ENCODE results near the gene C1QTNF9.
"Not testable (repeated sequence)": the region's sequence is repeated elsewhere in the genome, so short reads cannot be mapped to it uniquely, and the experiment has no call there.

The C1QTNF9 gene

GRCh38 chr13:24323036-24323738 lies 13.8 kb downstream of the C1QTNF9 start:
- DNase-seq (ENCODE audit: low read depth): no peak

DNA sequence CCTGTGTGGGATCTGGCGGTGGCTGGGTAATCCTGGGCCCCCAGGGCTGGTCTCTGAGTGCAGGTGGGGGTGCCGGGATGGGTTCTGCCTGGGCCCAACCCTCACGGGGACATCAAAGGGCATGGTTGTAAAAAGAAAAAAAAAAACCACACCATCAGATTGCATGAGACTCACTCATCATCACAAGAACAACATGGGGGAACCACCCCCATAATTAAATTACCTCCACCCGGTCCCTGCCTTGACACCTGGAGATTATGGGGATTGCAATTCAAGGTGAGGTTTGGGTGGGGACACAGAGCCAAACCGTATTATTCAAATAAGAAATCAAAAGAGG lies 14.3 kb downstream of the C1QTNF9 start:
- no peak for DNase-seq (ENCODE audit: low read depth)

GRCh38 chr13:24327598-24327997 lies 18.2 kb downstream of the C1QTNF9 start:
- not testable (repeated sequence) for DNase-seq (ENCODE audit: low read depth)

DNA sequence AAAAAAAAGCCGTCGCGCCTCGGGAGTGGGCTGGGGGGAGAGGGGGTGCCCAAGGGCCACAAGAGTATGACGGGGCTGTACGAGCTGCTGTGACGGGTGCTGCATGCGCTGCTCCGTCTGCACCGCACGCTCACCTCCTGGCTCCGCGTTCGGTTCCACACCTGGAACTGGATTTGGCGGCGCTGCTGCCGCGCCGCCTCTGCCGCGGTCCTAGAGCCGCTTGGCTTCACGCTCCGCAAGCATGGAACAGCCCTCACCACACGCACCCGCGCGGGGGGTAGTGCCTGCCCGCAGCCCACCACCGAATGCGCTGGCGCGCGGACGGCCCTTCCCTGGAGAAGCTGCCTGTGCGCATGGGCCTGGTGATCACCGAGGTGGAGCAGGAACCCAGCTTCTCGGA lies 18.8 kb downstream of the C1QTNF9 start:
- DNase-seq (ENCODE audit: low read depth): no peak

GRCh38 chr13:24338721-24339120 lies 29.3 kb downstream of the C1QTNF9 start:
- no peak for DNase-seq (ENCODE audit: low read depth)

DNA sequence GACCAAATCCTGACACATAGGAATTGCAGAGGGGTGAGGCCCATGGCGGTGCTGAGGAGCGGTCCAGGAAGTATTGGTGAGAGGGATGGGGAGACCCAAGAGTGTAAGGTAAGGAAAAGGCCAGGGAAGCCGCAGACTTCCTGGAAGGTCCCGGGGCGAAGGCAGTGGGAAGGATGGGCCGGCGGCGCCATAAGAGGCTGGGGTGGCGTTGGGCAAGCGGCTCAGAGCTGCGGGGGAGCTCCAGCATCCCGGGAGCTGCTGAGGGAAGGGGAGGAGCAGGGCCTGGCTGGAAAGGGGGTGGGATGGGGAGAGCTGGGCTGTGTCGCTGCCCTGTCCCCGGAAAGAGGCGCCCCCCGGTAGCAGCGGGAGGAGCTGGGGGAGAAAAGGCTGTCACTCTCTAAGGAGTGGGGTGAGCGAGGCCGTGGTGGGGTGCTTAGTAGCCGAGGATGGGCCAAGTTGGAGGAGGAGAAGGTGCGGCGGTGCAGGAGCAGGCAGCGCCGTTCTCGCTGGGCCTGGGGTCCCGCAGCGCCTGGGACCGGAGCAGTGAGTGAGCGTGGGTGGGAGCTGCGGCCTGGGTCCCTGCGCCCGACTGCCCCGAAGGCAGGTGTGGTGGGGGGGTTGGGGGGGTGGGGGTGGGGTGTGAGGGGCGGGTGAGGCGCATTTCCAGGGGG lies 30.7 kb downstream of the C1QTNF9 start:
- DNase-seq (ENCODE audit: low read depth): no peak

- no peak for DNase-seq (ENCODE audit: low read depth)
These were observed 31.2 kb downstream of the C1QTNF9 start for GRCh38 chr13:24340608-24340955.

DNA sequence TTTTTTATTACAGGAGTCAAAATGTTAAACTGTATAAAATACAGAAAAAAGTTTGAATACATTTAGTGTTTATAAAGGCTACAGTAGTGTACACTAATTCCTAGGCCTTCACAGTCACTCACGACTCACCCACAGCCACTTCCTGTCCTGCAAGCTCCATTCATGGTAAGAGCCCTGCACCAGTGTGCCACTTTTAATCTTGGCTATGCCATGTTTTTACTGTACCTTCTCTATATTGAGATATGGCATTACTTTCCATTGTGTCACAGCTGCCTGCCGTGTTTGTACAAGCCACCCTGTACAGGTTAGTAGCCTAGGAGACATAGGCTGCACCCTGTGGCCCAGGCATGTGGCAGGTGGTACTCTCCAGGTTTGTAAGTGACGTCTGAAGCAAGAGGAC lies 32.1 kb downstream of the C1QTNF9 start:
- peak; percentile 41 for DNase-seq (ENCODE audit: low read depth)

DNA sequence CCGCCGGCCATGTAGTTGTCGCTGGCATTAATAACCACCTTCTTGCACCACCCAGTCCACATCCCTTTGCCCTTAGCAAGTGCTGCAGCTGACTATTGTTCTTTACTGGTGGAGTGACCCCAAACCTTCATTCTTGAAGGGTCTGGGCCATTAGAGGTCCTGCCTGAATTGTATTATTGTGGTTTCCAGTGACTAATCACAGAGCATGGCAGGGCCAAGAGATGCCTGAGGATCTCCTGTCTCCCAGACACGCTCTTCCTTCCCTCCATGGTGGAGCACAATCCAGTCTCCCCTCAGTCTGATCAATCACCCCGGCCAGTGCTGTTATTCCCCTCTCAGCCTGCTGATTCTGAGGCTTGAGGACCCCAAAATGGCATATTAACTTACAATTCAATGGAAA lies 39.0 kb downstream of the C1QTNF9 start:
- peak; percentile 11 for DNase-seq (ENCODE audit: low read depth)

GRCh38 chr13:24348797-24349515 lies 39.6 kb downstream of the C1QTNF9 start:
- DNase-seq (ENCODE audit: low read depth): peak; percentile 30

DNA sequence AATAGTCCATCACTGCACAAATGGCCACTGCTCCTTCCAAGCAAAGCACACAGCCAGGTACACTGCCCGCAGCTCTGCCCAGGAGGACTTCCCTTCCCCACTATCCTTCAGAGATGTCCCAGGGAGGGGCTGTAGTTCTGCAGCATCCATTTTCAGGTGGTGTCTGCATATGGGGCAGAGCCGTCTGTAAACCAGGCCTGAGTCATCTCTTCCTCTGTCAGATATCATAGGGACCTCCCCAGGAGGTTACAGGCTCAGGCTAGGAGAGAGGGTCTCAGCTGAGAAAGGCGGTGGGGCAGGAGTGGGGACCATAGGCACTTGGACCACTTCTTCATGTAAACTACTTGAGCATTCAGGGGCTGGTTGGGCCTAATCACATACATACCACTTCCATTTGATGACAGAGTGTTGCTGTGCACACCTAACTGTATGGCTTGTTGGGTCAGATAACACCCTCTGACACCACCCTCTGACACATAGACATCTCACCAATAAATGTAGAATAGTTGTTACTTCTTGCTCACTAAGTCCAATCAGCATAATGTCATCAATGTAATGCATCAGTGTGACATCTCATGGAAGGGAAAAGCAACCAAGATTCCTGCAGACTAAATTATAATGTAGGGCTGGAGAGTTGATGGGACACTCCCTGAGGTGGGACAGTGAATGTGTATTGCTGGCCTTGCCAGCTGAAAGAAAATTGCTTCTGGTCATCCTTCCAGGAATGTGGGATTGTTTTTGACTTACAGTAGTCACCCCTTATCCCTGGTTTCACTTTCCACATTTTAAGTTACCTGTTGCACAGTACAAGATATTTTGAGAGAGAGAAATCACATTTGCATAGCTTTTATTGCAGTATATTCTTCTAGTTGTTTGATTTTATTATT lies 40.6 kb downstream of the C1QTNF9 start:
- DNase-seq (ENCODE audit: low read depth): not testable (repeated sequence)

GRCh38 chr13:24351423-24351822 lies 42.0 kb downstream of the C1QTNF9 start:
- no peak for DNase-seq (ENCODE audit: low read depth)

GRCh38 chr13:24353736-24354135 lies 44.4 kb downstream of the C1QTNF9 start:
- DNase-seq (ENCODE audit: low read depth): no peak

- DNase-seq (ENCODE audit: low read depth): no peak
These were observed 45.7 kb downstream of the C1QTNF9 start for GRCh38 chr13:24355103-24355502.

- DNase-seq (ENCODE audit: low read depth): no peak
These were observed 46.9 kb downstream of the C1QTNF9 start for GRCh38 chr13:24356270-24356669.

GRCh38 chr13:24356837-24357236 lies 47.5 kb downstream of the C1QTNF9 start:
- DNase-seq (ENCODE audit: low read depth): no peak

DNA sequence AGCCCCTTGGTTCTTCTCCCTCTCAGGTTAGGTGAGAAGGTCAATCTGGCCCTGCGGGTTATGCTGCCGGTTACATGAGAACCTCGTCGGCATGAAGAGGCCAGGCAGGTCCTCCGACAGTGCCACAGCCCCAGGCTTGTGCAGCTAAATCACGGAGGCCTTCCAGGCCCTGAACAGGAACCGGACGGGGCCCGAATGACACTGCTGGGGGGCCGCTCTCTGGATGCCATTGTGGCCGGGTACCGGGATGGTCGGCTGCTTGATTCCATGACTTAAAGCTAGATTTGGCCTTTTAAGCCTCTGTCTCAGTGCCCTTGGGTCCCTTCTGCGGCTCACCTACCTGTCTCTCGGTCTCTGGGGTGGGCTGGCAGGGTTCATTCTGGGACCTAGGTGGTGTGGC lies 48.4 kb downstream of the C1QTNF9 start:
- no peak for DNase-seq (ENCODE audit: low read depth)

DNA sequence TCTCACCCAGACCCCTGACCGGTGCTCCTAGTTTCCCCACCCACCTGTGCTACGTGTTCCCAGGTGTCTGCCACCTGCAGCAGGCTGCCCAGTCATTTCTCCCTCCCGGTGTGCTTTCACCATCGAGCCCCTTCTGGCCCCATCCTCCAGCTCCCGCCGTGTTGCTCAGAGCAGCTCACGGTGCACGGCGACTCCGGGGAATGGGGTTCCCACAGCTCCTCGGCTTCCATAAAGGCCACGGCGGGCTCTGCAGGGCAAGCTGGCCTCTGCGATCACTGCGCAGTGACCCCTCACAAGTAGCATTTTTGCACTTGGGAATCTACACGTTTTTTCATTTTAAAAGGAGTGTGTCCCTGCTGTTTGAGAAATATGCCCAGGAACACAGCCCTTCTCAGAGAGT lies 49.5 kb downstream of the C1QTNF9 start:
- DNase-seq (ENCODE audit: low read depth): not testable (repeated sequence)

DNA sequence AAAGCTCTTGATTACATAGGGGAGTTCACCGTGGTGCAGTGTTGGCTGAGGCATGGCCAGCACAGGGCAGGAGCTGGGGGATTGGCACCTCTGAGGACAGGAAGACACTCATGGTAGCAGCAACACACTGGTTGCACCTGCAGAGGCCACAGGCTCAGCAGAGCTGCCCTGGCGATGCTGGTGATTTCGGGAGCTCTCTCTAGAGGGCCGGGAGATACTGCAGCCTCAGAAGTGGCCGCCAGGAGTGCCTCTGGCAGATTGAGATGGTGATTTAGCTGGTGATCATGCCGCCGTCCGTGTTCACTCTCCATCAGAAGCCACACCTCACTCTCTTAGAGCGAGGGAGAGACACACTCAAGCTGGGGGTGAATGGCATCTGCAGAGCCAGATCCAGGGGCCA lies 49.9 kb downstream of the C1QTNF9 start:
- DNase-seq (ENCODE audit: low read depth): peak; percentile 39

DNA sequence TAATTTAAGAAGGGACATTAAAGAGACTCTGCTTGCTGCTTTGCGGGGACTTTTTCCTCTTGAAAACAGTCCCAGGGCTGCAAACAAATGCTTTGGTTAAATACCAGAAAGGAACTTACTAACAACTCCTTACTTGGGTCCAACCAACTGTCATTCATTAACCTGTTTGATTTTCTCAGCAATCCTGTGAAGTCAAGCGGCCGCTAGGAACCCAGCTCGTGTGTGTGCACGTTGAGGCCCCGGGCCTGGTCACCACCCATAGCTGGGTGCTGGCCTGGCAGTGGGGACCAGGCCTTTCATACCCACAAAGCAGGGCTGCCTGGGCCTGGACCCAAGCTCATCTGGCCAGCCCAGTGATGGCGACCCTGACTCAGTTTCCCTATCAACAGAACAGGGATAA lies 50.7 kb downstream of the C1QTNF9 start:
- DNase-seq (ENCODE audit: low read depth): no peak

- no peak for DNase-seq (ENCODE audit: low read depth)
These were observed 51.7 kb downstream of the C1QTNF9 start for GRCh38 chr13:24361113-24361512.

- no peak for DNase-seq (ENCODE audit: low read depth)
These were observed 52.5 kb downstream of the C1QTNF9 start for GRCh38 chr13:24361852-24362366.
